ENCODE data around the gene KRT78. TPM values are rescaled to one million over a fixed set of nuclear protein-coding genes. Genes with fewer than 3 reads are reported as not detected.

Gene KRT78
- total and polyA plus RNA-seq, 2 of the 13 experiments (the other 11 are each of a cell fraction or from before 2014, with no cell fraction given), result not detected

DNA sequence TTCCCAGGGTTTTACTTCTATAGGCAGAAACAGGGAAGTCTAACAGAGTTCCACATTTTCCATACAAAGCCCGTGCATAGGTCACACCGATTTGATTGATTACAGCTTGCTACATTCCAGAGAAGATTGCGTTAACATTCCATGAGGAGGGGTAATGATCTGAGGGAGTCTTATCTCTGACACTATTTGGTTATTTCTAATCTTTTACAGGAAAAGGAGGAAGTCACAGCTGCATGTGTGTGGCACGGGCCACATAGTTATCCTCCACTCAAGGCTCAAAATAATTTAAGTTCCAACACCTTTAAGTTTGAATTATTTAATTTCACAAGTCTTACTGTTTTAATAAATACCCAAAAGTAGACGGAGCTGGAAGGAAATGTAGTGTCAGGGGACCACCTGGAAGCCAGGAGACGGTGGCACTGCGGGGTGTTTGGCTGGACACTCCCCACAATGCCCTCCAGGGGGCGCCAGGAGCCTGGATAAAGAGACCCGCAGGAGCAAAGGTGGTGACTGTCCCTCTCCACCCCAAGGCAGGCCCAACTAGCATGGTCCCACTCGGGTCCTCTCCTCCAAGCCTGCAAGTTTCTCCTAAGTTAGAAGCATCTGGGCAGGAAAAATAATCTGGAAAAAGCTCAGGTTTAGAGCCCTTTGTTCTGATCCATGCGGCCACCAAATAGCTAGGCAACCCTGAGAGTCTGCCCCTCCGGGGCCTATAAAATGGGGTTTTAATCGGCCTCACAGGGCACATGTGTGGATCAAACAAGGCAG is 35.9 kb upstream of the KRT78 start (continued):
- no peak for TF ChIP-seq SRSF1 (optimal IDR thresholded peaks at IDR 0.05; ENCODE audit: low read depth, low read length)
- no peak for TF ChIP-seq KMT2A (CRISPR knock-in tag; IDR thresholded peaks at IDR 0.05)
- no peak for TF ChIP-seq SETDB1 (CRISPR knock-in tag; IDR thresholded peaks at IDR 0.05; ENCODE audit: borderline replicate concordance)
- no peak for TF ChIP-seq ZNF879 (CRISPR knock-in tag; IDR thresholded peaks at IDR 0.05)
- TF ChIP-seq, protein P1, sequence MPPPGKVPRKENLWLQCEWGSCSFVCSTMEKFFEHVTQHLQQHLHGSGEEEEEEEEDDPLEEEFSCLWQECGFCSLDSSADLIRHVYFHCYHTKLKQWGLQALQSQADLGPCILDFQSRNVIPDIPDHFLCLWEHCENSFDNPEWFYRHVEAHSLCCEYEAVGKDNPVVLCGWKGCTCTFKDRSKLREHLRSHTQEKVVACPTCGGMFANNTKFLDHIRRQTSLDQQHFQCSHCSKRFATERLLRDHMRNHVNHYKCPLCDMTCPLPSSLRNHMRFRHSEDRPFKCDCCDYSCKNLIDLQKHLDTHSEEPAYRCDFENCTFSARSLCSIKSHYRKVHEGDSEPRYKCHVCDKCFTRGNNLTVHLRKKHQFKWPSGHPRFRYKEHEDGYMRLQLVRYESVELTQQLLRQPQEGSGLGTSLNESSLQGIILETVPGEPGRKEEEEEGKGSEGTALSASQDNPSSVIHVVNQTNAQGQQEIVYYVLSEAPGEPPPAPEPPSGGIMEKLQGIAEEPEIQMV (CRISPR knock-in tag; IDR thresholded peaks at IDR 0.05; ENCODE audit: low read depth), result peak; percentile 95
- no peak; a peak in 1 of 4 replicates for TF ChIP-seq POLR2A (IDR thresholded peaks at IDR 0.05; ENCODE audit: insufficient read depth in 1 of 2, low read depth in 2 of 2, low read length in 2 of 2)
- TF ChIP-seq ZNF678 (CRISPR knock-in tag; IDR thresholded peaks at IDR 0.05), result no peak
- TF ChIP-seq SMYD3 (CRISPR knock-in tag; IDR thresholded peaks at IDR 0.05), result 0 out of 2 replicates have a peak, but pooled peaks have one; percentile 29
- TF ChIP-seq ZBTB42 (CRISPR knock-in tag; IDR thresholded peaks at IDR 0.05), result 0 out of 2 replicates have a peak, but pooled peaks have one; percentile 30
- peak; percentile 77 for TF ChIP-seq NR2F6 (IDR thresholded peaks at IDR 0.05)
- peak; percentile 74; the same call in 1 of the 2 replicates for TF ChIP-seq NR2F6 (CRISPR knock-in tag; IDR thresholded peaks at IDR 0.05)
- TF ChIP-seq NFIC (IDR thresholded peaks at IDR 0.05; ENCODE audit: low read length), result peak; percentile 75
- no peak for TF ChIP-seq ZNF775 (CRISPR knock-in tag; IDR thresholded peaks at IDR 0.05; ENCODE audit: borderline replicate concordance)
- peak; percentile 97 for TF ChIP-seq CEBPG (CRISPR knock-in tag; IDR thresholded peaks at IDR 0.05)
- no peak for TF ChIP-seq NFATC3 (CRISPR knock-in tag; IDR thresholded peaks at IDR 0.05)
- TF ChIP-seq MEIS1 (CRISPR knock-in tag; IDR thresholded peaks at IDR 0.05; ENCODE audit: borderline replicate concordance), result peak; percentile 74; the same call in 1 of the 2 replicates
- TF ChIP-seq ZNF614 (CRISPR knock-in tag; IDR thresholded peaks at IDR 0.05; ENCODE audit: borderline replicate concordance), result no peak
- no peak for TF ChIP-seq ZNF567 (CRISPR knock-in tag; IDR thresholded peaks at IDR 0.05; ENCODE audit: borderline replicate concordance)
- TF ChIP-seq RARG (CRISPR knock-in tag; IDR thresholded peaks at IDR 0.05; ENCODE audit: low read depth), result no peak
- no peak for TF ChIP-seq TRIM24 (CRISPR knock-in tag; IDR thresholded peaks at IDR 0.05)
- TF ChIP-seq SMAD9 (CRISPR knock-in tag; IDR thresholded peaks at IDR 0.05), result no peak
- TF ChIP-seq LCORL (IDR thresholded peaks at IDR 0.05), result no peak
- TF ChIP-seq LCORL (CRISPR knock-in tag; IDR thresholded peaks at IDR 0.05), result peak; percentile 64
- TF ChIP-seq, protein P2, sequence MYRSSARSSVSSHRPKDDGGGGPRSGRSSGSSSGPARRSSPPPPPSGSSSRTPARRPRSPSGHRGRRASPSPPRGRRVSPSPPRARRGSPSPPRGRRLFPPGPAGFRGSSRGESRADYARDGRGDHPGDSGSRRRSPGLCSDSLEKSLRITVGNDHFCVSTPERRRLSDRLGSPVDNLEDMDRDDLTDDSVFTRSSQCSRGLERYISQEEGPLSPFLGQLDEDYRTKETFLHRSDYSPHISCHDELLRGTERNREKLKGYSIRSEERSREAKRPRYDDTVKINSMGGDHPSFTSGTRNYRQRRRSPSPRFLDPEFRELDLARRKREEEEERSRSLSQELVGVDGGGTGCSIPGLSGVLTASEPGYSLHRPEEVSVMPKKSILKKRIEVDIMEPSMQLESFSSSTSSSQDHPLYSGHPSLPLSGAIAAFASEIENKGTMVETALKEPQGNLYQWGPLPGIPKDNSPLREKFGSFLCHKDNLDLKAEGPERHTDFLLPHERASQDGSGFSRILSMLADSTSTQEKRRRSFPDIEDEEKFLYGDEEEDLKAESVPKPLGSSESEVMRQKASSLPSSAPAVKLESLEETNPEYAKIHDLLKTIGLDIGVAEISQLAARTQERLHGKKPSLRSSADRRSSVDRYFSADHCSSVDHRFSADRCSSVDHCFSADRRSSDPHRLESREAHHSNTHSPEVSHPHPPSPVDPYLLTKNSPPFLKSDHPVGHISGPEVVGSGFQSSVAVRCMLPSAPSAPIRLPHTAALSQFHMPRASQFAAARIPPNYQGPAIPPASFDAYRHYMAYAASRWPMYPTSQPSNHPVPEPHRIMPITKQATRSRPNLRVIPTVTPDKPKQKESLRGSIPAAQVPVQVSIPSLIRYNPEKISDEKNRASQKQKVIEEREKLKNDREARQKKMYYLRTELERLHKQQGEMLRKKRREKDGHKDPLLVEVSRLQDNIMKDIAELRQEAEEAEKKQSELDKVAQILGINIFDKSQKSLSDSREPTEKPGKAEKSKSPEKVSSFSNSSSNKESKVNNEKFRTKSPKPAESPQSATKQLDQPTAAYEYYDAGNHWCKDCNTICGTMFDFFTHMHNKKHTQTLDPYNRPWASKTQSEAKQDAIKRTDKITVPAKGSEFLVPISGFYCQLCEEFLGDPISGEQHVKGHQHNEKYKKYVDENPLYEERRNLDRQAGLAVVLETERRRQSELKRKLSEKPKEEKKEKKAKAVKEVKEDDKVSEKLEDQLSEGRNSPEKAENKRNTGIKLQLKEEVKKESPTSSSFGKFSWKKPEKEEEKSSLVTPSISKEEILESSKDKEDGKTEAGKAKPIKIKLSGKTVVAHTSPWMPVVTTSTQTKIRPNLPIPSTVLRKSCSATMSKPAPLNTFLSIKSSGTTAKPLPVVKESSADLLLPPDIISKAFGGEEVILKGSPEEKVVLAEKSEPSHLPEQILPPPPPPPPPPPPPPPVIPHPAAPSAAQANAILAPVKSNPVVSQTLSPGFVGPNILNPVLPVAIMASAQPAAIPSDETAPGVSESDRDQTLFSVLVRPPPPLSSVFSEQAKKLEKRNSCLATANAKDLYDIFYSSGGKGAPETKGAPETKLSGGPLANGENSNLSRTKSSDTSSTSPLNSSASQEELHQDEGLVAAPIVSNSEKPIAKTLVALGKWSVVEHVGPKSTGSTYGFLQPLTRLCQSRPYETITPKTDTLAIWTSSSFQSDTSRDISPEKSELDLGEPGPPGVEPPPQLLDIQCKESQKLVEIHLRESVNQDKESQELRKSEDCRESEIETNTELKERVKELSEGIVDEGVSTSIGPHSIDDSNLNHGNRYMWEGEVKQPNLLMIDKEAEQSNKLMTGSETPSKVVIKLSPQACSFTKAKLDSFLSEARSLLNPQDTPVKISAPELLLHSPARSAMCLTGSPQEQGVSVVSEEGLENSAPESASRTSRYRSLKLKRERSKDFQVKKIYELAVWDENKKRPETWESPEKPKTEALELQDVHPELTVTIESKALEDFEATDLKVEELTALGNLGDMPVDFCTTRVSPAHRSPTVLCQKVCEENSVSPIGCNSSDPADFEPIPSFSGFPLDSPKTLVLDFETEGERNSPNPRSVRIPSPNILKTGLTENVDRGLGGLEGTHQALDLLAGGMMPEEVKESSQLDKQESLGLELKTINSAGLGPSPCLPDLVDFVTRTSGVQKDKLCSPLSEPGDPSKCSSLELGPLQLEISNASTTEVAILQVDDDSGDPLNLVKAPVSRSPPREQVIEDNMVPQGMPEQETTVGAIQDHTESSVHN (CRISPR knock-in tag; IDR thresholded peaks at IDR 0.05), result no peak
